GM21717 (cell line): ENCODE results near the gene BAZ2B.

Experiments used
- ATAC-seq: cut with Tn5 transposase; IDR thresholded peaks from one replicate; pipeline ENCODE4 v1.9.1; 2021; ENCODE audit warnings: mild to moderate bottlenecking, moderate library complexity; ENCODE audit not compliant: unreplicated experiment

The BAZ2B gene

GRCh38 chr2:159573846-159574606 is 42.3 kb downstream of the BAZ2B start:
- ATAC-seq, result no peak

DNA sequence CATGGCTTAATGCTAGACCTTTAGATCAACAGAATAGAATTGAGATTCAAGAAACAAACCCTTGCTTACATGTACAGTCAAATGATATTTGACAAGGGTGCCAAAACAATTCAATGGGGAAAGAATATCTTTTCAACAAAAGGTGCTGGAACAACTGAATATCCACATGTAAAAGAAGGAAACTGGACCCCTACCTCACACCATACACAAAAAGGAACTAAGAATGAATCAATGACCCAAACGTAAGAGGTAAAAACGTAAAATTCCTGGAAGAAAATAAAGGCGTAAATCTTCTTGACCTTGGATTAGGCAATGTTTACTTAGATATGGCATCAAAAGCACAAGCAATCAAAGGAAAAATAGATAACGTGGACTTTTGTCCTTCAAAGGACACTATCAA is 43.1 kb downstream of the BAZ2B start:
- no peak for ATAC-seq

DNA sequence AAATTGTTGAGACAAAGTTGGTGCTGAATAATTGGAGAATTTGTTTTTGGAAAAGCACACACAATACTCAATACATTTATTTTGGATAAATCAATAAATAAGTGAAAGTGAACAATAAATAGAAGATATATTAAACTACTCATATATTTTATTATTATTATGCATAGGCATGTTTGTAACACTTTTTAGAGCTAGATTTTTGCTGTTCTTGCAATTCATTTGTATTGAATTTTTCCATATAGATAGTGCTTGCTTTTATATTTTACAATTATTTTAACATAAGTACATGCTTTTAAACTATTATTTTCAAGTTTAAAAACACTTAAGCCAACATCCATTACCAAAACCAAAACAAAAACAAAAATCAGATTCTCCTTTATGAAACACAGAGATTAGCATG is 43.9 kb downstream of the BAZ2B start:
- no peak for ATAC-seq

DNA sequence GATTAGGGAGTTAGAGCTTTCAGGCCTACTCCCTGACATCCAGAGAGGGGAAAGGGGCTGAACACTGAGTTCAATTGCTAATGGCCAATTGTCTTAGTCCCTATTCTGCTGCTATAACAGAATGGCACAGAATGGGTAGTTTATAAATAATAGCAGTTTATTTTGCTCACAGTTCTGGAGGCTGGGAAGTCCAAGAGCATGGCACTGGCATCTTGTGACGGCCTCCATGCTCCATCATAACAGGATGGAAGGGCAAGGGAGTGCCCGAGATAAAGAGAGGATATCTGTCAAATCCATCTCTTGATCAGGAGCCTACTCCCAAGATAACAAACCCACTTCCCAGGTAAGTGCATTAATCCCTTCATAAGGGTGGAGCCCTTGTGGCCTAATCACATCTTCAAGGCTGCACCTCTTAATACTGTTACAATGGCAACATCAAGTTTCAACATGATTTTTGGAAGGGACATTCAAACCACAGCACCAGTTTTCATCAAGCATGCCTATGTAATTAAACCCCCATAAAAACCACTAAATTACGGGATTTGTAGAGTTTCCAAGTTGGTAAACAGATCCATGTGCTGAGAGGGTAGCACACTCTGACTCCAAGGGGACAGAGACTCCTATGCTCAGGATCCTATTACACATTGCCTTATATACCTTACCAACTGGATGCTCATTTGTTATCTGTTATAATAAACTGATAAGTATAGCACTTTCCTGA is 44.6 kb downstream of the BAZ2B start:
- no peak for ATAC-seq

GRCh38 chr2:159564081-159564480 is 52.3 kb downstream of the BAZ2B start:
- no peak for ATAC-seq

- no peak for ATAC-seq
These were observed 54.1 kb downstream of the BAZ2B start for GRCh38 chr2:159562248-159562647.

DNA sequence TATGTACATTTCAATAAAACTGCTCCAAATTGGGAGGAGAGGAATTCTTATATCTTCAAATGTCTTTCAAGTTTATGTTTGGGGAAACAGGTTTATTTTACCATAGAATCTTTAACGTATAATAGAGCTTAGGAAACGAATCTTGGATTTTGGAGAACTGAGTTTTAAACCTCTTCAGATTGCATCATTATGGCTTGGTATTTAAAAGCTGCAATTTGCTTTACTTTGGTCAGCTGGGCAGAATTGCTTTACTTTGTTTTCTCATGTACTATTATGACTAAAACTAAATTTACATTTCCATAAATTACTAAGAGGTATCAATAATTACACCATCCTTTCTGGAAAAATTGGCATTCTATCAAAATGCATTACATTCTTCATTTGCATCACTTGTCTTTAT is 54.6 kb downstream of the BAZ2B start:
- no peak for ATAC-seq

DNA sequence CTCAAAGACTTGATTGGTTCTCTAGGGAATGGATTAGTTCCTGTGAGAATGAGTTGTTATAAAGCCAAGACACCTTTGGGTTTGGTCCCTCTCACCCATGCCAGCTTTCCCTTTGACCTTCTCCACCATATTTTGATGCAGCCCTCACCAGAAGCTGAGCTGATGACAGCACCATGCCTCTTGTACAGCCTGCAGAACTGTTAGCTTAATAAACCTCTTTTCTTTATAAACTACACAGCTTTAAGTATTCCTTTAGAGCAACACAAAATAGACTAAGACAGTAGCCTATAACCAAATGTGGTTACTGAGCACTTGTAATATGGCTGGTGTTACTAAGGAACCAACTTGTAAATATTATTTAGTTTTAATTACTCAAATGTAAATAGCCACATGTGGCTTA is 55.1 kb downstream of the BAZ2B start:
- ATAC-seq, result no peak

DNA sequence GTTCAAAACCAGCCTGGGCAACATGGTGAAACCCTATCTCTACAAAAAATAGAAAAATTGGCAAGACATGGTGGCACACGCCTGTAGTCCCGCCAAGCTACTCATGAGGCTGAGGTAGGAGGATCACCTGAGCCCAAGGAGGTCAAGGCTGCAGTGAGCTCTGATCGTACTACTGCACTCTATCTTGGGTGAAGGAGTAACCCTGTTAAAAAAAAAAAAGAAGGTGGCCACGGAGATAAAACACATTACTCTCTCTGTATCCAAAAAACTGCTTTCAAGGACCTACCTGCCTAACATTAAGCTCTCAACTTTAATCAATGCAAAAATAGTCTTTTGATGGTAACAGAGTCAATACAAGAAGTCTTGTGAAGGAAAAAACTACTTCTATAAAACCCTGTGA is 57.3 kb downstream of the BAZ2B start:
- no peak for ATAC-seq

- no peak for ATAC-seq
These were observed 57.9 kb downstream of the BAZ2B start for GRCh38 chr2:159558479-159558878.

- no peak for ATAC-seq
These were observed 58.8 kb downstream of the BAZ2B start for GRCh38 chr2:159557437-159558034.

DNA sequence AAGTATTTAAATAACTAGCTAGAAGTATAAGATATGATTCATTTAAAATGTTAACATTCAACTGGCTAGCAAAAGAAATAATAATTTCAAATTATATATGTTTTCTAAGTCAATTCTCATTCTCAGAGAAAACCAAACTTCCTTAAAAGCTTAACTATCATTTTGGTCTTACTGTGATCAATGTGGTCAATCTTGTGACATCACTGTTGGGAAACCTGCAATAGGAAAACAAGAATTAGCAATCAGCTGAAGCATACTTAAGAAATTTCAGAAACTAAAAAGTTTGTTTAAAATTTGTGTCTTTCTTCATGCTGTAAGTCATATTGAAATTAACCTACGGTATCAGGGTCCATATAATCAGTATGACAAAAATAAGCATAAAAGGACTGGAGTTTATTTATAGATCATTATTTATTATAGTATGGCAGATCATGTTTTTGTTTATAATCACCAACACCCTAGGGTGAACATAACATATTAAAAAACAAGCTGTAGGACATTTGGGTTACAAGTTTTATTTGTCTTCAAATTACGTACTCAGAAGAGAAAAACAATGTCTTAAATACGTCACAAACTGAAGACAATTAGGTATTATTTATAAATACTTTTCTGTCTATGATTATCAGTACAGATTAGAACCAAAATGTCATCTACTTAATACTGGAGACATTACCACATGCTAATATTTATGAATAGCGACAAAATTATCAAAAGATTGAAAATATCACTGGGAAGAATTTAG is 60.5 kb downstream of the BAZ2B start:
- no peak for ATAC-seq

- ATAC-seq, result no peak
These were observed 62.6 kb downstream of the BAZ2B start for GRCh38 chr2:159553727-159554126.

DNA sequence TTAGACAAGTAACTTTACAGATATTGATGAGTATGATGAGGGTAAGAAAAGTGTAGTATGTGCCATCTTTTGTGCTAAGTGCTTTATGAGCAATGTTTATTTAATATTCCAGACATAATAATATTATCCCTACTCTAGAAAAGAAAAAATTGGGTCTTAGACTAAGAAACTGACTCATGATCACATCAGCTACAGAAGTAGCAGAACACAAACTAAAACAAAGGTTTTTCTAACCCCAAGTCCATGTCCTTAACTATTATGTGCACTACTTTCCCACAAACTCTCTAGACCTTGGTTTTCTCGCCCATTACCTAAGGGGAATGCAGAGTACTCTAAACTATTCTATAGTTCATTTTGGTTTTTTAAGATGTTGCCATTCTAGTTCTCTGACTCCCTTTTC is 64.5 kb downstream of the BAZ2B start:
- no peak for ATAC-seq

- no peak for ATAC-seq
These were observed 66.1 kb downstream of the BAZ2B start for GRCh38 chr2:159550231-159550630.

GRCh38 chr2:159549234-159549633 is 67.1 kb downstream of the BAZ2B start:
- no peak for ATAC-seq

- ATAC-seq, result no peak
These were observed 69.5 kb downstream of the BAZ2B start for GRCh38 chr2:159546716-159547430.

DNA sequence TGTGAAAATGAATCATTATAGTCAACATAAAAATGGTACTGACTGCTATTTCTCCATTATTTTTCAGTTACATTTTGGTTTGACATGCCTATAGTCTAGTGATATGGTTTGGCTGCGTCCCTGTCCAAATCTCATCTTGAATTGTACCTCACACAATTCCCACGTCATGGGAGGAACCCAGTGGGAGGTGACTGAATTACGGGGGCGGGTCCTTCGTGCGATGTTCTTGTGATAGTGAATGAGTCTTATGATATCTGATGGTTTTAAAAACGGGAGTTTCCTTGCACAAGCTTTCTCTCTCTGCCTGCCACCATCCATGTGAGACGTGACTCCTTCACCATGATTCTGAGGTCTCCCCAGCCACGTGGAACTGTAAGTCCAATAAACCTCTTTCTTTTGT is 70.3 kb downstream of the BAZ2B start:
- ATAC-seq, result no peak

DNA sequence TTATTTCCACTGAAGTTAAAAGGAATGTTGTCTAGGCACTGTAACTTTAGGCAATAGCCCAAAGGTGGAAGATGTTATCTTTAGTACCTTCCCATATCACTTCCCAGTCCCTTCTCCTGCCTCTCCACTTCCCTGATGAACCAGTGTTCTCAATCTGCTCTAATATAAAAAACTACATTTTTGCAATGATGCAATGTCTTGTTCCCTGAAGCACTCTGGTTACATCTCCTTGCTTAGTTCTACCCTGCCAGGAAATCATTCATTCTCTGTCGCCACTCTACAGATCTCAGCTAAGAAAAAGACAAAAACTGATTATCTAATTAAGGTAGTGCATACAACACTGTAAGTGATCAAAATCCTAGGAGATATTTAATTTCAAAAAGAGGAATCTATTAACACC is 71.3 kb downstream of the BAZ2B start:
- ATAC-seq, result no peak

DNA sequence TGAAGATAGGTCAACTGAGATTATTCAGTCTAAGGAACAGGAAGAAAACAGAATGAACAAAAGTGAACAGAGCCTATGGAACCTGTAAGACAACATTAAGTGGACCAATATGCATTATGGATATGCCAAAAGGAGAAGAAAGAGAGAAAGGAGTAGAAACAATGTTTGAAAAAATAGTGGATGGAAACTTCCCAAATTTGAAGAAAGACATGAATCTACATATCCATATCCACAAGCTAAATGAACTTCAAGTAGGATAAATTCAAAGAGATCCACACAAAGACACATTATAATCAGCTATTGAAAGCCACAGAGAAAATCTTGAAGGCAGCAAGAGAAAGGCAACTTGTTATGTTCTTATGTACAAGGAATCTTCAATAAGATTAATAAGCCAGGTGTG is 74.2 kb downstream of the BAZ2B start:
- ATAC-seq, result no peak

- ATAC-seq, result no peak
These were observed 76.6 kb downstream of the BAZ2B start for GRCh38 chr2:159539701-159540100.
